Lower lobe of right lung (tissue), 2 donors: ENCODE results near the gene COLQ. TPM values are rescaled to one million over a fixed set of nuclear protein-coding genes. Genes with fewer than 3 reads are reported as not detected.
"Not testable (repeated sequence)": the region's sequence is repeated elsewhere in the genome, so short reads cannot be mapped to it uniquely, and the experiment has no call there.

Experiments
- ATAC-seq, 2 donors: fragments of 200-7000 bp; cut with Tn5 transposase; one replicate each; pipeline ENCODE4 v1.9.1; 2020 to 2022; ENCODE audit warnings: mild to moderate bottlenecking in 2 of 2, moderate library complexity in 2 of 2
- DNase-seq: peaks from one replicate; pipeline ENCODE4 v3.0.0-alpha.2; 2020
- H3K27ac ChIP-seq: fragments of 200-600 bp; one replicate; pipeline ENCODE4 v1.8.0; 2022
- H3K27me3 ChIP-seq: fragments of 200-600 bp; one replicate; pipeline ENCODE4 v1.8.0; 2022; ENCODE audit warnings: low read depth
- H3K36me3 ChIP-seq: fragments of 200-600 bp; one replicate; pipeline ENCODE4 v1.8.0; 2022; ENCODE audit warnings: mild to moderate bottlenecking
- H3K4me1 ChIP-seq: fragments of 200-600 bp; one replicate; pipeline ENCODE4 v1.8.0; 2022
- H3K4me3 ChIP-seq: fragments of 200-600 bp; one replicate; pipeline ENCODE4 v1.8.0; 2022; ENCODE audit warnings: mild to moderate bottlenecking
- H3K9me3 ChIP-seq: fragments of 200-600 bp; one replicate; pipeline ENCODE4 v1.8.0; 2022
- intact Hi-C: fragments of 100-400 bp; cut with DNase I; formaldehyde crosslinking; loops from one replicate; pipeline ENCODE4 v1.11.0; 2022
- total RNA-seq: library from RNA; stranded (reverse); fragmentation: NEBNext Ultra II Directional; extraction: Animal tissue kit (Norgen Biotek cat#: 25700); gene quantifications from one replicate; pipeline ENCODE4 v1.2.1, GENCODE V29; 2021
- TF ChIP-seq, protein P1 (sequence below): fragments of 200-600 bp; IDR thresholded peaks from one replicate; pipeline ENCODE4 v1.8.0; 2022; ENCODE audit warnings: antibody characterized with exemption, mild to moderate bottlenecking
- donor health status: DM: no; HTN: yes; CAD: no; lungs with severe emphysema.

Gene COLQ
- total RNA-seq, 1 donor from 2014 or later: 2.0 TPM

DNA sequence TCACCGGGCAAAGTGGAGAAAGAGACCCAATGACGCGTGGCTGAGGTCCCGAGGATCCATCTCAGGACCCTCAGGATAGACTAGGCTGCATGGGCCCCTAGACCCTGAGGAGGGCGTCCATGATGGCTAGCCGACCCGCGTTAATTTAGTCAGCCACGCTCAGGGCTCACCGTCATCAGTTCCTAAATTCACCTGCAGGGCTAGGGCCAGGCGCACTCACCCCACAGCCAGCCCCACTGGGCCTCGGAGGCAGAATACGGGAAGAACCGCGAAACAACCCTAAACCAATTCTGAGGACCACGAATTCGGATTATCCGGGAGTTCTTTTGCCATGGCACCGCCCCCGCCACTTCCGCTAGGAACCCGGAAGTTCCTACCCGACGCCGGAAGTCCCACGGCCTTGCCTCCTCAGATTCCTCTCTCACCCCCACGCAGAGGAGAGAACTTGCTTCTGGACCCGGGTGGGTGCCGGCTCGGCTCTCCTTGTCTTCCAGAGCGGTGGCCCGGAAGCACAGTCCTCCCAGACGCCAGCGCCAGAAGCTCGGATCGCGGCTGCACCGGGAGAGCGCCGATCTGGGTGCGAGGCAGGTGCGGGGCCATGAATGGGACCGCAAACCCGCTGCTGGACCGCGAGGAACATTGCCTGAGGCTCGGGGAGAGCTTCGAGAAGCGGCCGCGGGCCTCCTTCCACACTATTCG is 94.2 kb downstream of the COLQ start, which contains the start of the genes EAF1 and METTL6:
EAF1 (plus strand) TSS at position 417 of the 699 bp plus-strand sequence; CDS start at position 599, 182 bp downstream.
METTL6 (minus strand) TSS at position 363 of the 699 bp plus-strand sequence. CDS start 1,033 bp downstream, outside the sequence.
- ATAC-seq: peak; percentile 95 to 97
- peak within 1 kb of the TSS; percentile 87 for H3K27ac ChIP-seq
- peaks cover 49% of the 10 kb centered on the region for H3K36me3 ChIP-seq
- peak; percentile 91 for DNase-seq
- TF ChIP-seq, protein P1, sequence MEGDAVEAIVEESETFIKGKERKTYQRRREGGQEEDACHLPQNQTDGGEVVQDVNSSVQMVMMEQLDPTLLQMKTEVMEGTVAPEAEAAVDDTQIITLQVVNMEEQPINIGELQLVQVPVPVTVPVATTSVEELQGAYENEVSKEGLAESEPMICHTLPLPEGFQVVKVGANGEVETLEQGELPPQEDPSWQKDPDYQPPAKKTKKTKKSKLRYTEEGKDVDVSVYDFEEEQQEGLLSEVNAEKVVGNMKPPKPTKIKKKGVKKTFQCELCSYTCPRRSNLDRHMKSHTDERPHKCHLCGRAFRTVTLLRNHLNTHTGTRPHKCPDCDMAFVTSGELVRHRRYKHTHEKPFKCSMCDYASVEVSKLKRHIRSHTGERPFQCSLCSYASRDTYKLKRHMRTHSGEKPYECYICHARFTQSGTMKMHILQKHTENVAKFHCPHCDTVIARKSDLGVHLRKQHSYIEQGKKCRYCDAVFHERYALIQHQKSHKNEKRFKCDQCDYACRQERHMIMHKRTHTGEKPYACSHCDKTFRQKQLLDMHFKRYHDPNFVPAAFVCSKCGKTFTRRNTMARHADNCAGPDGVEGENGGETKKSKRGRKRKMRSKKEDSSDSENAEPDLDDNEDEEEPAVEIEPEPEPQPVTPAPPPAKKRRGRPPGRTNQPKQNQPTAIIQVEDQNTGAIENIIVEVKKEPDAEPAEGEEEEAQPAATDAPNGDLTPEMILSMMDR: no peak
- H3K4me3 ChIP-seq: peak within 1 kb of the TSS; percentile 84
- intact Hi-C loops: no loop called here
- H3K9me3 ChIP-seq: no peaks in the 10 kb centered on the region
- no peaks in the 10 kb centered on the region for H3K27me3 ChIP-seq
- H3K4me1 ChIP-seq: peaks cover 36% of the 10 kb centered on the region

DNA sequence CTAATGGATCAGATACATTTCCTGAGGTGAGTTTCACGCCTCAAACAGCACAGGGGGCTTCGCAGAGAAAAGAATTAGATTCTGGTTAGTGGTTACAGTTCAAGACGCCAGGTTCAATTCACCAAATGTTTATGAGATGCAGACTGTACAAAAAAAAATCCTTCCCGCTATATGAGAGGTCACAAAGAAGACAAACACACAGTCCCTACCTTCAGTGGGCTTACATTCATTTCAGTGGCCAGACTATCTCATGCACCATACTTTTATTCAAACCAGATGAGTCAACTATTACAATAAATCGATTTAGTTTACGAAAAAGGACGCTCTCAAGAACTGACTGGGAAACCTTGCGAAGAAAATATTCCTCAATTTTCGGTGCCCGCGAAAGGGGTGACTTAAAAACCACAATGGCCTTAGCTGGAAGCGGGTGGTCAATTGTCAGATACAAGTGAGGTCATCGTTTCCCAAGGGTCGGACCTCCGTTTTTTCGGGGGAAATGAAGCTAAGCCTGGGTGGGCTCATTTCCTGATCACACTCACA is 94.9 kb downstream of the COLQ start:
- TF ChIP-seq, protein P1: no peak
- intact Hi-C loops: no loop called here
- H3K4me1 ChIP-seq: peaks cover 36% of the 10 kb centered on the region

GRCh38 chr3:15420871-15421270 is 100.6 kb downstream of the COLQ start:
- ATAC-seq (no peak), DNase-seq (no peak)
- peaks cover 76% of the 10 kb centered on the region for H3K36me3 ChIP-seq

More for the DNA sequence above, 94.9 kb downstream of the COLQ start:
- ATAC-seq (no peak), DNase-seq (no peak)
- no peaks in the 10 kb centered on the region for H3K9me3 ChIP-seq
- peak overlapping the region; percentile 87 for H3K27ac ChIP-seq
- peak overlapping the region; percentile 84 for H3K4me3 ChIP-seq
- peaks cover 49% of the 10 kb centered on the region for H3K36me3 ChIP-seq
- no peaks in the 10 kb centered on the region for H3K27me3 ChIP-seq

GRCh38 chr3:15410966-15411365 is 110.5 kb downstream of the COLQ start:
- peaks cover 12% of the 10 kb centered on the region for H3K4me1 ChIP-seq
- H3K27ac ChIP-seq, H3K27me3 ChIP-seq, intact Hi-C loops, DNase-seq, ATAC-seq, H3K4me3 ChIP-seq, H3K9me3 ChIP-seq: not testable (repeated sequence)
- H3K36me3 ChIP-seq: peaks cover 71% of the 10 kb centered on the region

More at GRCh38 chr3:15420871-15421270, 100.6 kb downstream of the COLQ start:
- H3K27me3 ChIP-seq: no peaks in the 10 kb centered on the region
- H3K9me3 ChIP-seq: no peaks in the 10 kb centered on the region
- H3K4me1 ChIP-seq: peaks cover 5% of the 10 kb centered on the region
- TF ChIP-seq, protein P1: no peak
- H3K27ac ChIP-seq: no peak overlapping the region
- intact Hi-C loops: no loop called here
- no peak overlapping the region for H3K4me3 ChIP-seq

DNA sequence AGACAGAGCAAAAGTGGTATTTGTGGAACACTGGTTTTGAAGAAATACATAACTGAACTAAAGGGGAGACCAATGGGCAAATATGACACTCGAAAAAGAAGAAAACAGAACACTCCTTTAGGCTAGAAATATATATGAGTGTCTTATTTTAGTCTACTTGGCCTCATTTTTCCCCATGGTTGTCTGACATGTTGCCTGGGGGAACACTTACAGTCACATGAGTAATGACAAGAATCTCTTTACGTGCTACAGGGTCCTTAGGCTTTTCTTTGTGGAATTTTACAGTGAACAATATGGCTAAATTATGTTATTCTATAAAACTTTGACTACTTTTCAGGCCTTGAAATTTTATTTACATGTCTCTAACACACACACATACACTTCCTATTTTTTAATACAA is 111.7 kb downstream of the COLQ start:
- ATAC-seq: no peak
- Histone ChIP-seq H3K36me3 (peaks cover 59% of the 10 kb centered on the region), H3K9me3 (no peaks in the 10 kb centered on the region), H3K27me3 (no peaks in the 10 kb centered on the region), H3K4me1 (peaks cover 18% of the 10 kb centered on the region), H3K27ac (no peak overlapping the region), H3K4me3 (no peak overlapping the region)
- TF ChIP-seq, protein P1: no peak
- DNase-seq: no peak
- intact Hi-C loops: no loop called here

DNA sequence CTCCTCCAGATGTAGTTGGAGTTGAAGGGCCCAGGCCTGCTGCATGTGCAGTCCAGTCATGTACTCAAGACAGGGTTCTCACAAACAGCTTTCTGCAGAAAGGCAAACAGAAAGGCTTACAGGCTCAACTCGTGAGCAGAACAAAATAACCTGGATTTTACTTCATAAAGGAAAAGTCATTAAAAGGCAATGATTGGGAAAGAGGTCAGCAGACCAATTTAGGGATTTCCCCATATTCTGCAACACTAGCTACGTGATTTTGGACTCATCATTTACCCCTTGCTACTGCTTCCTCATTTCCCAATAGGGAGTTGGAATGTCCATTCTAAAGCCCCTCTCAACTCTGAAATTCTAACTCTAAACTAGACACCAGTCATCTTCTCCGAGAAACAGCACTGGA is 112.3 kb downstream of the COLQ start:
- peaks cover 53% of the 10 kb centered on the region for H3K36me3 ChIP-seq
- H3K9me3 ChIP-seq: no peaks in the 10 kb centered on the region
- DNase-seq (no peak), ATAC-seq (peak; percentile 20 to 41)
- H3K4me3 ChIP-seq: no peak overlapping the region
- H3K4me1 ChIP-seq: peaks cover 18% of the 10 kb centered on the region
- no peaks in the 10 kb centered on the region for H3K27me3 ChIP-seq
- intact Hi-C loops: no loop called here
- no peak overlapping the region for H3K27ac ChIP-seq
- TF ChIP-seq, protein P1: no peak
